ENCODE results near the gene SORCS2. TPM values are rescaled to one million over a fixed set of nuclear protein-coding genes. Genes with fewer than 3 reads are reported as not detected.

Gene SORCS2
- total RNA-seq, 4 donors from 2014 or later, result 0.26 to 17.1 (median 2.9) TPM

DNA sequence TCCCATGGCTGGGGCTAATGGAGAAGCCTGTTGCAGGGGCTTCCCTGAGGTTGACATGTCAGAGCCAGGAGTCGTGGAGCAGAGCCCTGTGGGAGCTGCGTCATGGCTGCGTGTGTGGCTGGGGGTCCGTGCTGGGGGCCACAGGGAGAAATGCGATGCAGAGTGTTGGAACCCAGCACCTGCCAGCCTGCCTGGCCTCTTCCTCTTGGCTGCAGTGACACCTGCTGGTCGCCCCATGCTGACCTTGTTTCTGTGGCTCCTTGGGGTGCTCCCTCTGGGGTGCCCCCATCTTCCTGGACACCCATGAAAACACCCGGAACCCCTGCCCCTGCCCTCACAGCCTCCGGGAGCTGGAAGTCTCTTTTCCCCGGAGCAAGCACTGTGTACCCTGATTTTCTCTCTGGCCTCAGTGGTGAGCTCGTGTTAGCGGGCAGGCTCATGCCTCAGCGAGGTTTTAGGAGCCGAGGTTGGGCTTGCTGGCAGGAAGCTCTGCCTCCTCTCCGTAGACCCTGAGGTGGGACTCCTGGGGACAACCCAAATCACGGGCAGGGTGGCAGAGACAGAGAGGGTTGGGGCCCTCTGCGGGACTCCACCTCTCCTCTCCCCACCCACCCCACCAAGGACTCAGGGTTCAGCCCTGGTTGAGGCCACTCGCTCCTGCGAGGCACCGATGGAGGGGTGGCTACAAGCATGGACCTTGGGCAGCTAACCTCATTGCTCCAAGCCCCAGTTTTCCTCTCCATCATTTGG is 103.7 kb downstream of the SORCS2 start:
- no peak overlapping the region for H3K4me3 ChIP-seq
- H3K9me3 ChIP-seq, result no peaks in the 10 kb centered on the region
- intact Hi-C loops (cut with DNase I; ENCODE audit: low total_unique reads), result loop anchor here (5.0 kb wide), 1 partner anchor 104 kb away; the partner anchor contains the start of gene SORCS2
- no peaks in the 10 kb centered on the region for H3K36me3 ChIP-seq
- TF ChIP-seq, protein P1, sequence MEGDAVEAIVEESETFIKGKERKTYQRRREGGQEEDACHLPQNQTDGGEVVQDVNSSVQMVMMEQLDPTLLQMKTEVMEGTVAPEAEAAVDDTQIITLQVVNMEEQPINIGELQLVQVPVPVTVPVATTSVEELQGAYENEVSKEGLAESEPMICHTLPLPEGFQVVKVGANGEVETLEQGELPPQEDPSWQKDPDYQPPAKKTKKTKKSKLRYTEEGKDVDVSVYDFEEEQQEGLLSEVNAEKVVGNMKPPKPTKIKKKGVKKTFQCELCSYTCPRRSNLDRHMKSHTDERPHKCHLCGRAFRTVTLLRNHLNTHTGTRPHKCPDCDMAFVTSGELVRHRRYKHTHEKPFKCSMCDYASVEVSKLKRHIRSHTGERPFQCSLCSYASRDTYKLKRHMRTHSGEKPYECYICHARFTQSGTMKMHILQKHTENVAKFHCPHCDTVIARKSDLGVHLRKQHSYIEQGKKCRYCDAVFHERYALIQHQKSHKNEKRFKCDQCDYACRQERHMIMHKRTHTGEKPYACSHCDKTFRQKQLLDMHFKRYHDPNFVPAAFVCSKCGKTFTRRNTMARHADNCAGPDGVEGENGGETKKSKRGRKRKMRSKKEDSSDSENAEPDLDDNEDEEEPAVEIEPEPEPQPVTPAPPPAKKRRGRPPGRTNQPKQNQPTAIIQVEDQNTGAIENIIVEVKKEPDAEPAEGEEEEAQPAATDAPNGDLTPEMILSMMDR (IDR thresholded peaks at IDR 0.05), result peak; percentile 60 to 72 (median 71)
- no peak for TF ChIP-seq POLR2A (IDR thresholded peaks at IDR 0.05)
- DNase-seq, result peak; percentile 42 to 66
- H3K27me3 ChIP-seq, result no peaks in the 10 kb centered on the region
- H3K4me1 ChIP-seq, result peaks cover 0 to 6% of the 10 kb centered on the region in 2 donors
- H3K27ac ChIP-seq, result no peak overlapping the region

DNA sequence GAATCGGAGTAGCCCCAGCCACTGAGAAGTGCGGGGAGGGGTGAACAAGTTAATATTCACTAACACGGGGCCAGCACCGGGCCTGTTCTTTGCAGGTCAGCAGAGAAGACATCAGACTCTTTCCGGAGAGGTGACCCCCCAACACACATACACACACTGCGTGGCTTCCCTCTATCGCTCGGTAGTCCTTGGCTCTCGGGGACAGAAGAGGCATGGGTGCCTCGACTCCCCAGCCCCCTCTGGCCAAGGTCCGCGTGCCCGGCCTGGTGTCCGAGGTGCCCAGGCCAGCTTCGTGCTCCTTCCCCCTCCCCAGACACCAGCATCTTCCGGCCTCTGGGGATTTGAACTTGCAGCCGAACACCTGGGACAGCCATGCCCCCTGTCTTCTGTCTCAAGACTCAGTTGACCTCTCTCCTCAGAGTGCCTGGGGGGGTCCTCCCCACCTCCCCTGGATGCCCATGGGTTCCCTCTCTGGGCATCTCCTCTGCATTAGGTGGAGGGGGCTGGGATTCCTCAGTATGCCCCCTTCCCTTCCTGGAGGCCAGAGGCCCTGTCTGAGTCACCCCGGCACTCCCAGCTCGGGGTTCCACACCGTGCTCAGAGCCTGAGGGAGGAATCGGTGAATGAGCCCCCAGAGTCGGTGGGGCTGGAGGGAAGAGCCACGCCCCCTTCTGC is 104.5 kb downstream of the SORCS2 start:
- Histone ChIP-seq H3K36me3 (no peaks in the 10 kb centered on the region), H3K9me3 (no peaks in the 10 kb centered on the region), H3K27ac (no peak overlapping the region), H3K27me3 (no peaks in the 10 kb centered on the region), H3K4me1 (peaks cover 0 to 6% of the 10 kb centered on the region in 2 donors), H3K4me3 (no peak overlapping the region)
- TF ChIP-seq, protein P1 (IDR thresholded peaks at IDR 0.05), result no peak
- TF ChIP-seq POLR2A (IDR thresholded peaks at IDR 0.05), result no peak
- no peak for DNase-seq
- intact Hi-C loops (cut with DNase I; ENCODE audit: low total_unique reads), result loop anchor here (5.0 kb wide), 1 partner anchor 104 kb away; the partner anchor contains the start of gene SORCS2

DNA sequence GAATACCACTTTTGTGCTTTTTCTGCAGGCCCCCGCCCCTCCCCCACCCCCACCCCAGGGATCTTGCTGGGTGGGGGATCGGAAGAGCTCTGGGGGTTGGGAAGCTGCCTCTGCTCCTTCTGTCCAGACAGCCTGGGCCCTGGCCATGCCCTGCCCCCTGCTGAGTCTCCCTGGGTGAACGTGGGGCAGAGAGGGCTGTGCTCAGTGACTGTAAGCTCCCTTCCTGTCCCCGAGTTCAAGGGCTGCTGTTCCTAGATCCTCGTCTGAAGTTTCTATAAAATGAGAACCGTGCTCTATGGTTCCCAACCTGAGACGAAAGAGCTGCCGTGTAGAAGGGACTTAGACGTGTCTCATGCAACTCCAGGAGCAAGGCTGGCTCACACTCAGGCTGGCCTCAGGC is 105.0 kb downstream of the SORCS2 start:
- TF ChIP-seq, protein P1 (IDR thresholded peaks at IDR 0.05), result no peak
- TF ChIP-seq POLR2A (IDR thresholded peaks at IDR 0.05), result no peak
- H3K4me1 ChIP-seq, result peaks cover 0 to 6% of the 10 kb centered on the region in 2 donors
- no peak overlapping the region for H3K27ac ChIP-seq
- no peaks in the 10 kb centered on the region for H3K9me3 ChIP-seq
- intact Hi-C loops (cut with DNase I; ENCODE audit: low total_unique reads), result loop anchor here (5.0 kb wide), 1 partner anchor 105 kb away; the partner anchor contains the start of gene SORCS2
- H3K27me3 ChIP-seq, result no peaks in the 10 kb centered on the region
- no peak overlapping the region for H3K4me3 ChIP-seq
- no peaks in the 10 kb centered on the region for H3K36me3 ChIP-seq
- DNase-seq, result no peak

DNA sequence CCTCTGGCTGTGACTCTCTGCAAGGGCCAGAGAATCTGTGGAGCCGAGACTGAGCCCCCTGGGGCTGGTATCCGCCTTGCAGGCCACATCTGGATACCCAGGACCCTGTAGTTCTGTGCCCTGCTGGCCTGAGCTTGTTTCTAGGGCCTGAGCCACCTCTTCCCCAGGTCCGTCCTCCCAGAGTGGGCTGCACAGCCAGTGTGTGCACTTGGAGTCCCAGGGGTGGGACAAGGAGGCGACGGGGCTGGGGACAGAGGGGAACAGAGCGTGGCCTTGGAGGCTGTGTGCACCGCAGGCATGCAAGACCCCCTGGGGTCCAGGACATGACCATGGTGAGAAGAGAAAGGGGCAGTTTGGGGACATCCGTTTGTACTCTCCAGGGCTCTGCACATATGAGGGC is 105.5 kb downstream of the SORCS2 start:
- DNase-seq, result no peak
- H3K4me3 ChIP-seq, result no peak overlapping the region
- TF ChIP-seq, protein P1 (IDR thresholded peaks at IDR 0.05), result no peak
- no peak for TF ChIP-seq POLR2A (IDR thresholded peaks at IDR 0.05)
- H3K27ac ChIP-seq, result no peak overlapping the region
- intact Hi-C loops (cut with DNase I; ENCODE audit: low total_unique reads), result loop anchor here (5.0 kb wide), 1 partner anchor 106 kb away; the partner anchor contains the start of gene SORCS2
- no peaks in the 10 kb centered on the region for H3K27me3 ChIP-seq
- H3K4me1 ChIP-seq, result peaks cover 0 to 6% of the 10 kb centered on the region in 2 donors
- no peaks in the 10 kb centered on the region for H3K36me3 ChIP-seq
- no peaks in the 10 kb centered on the region for H3K9me3 ChIP-seq

DNA sequence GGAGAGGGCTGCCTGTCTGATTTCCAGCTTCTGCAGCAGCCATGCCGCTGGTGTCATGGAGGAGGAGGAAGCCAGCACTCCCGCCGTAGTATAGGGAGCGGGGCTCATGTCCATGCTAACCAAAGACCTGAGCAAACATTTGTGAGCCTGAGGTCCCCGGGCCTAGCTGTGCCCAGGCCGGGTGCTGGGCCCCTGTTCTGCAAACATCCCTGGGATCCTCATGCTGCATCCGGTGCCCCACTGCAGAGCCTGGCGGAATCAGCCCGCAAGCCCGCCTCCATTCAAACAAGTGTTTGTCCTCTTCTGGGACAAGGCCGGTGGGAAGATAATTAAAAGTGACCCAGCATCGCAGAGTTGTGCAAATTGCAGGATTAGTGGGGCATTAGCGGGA is 106.3 kb downstream of the SORCS2 start:
- Histone ChIP-seq H3K27ac (no peak overlapping the region), H3K27me3 (no peaks in the 10 kb centered on the region), H3K4me3 (no peak overlapping the region), H3K36me3 (no peaks in the 10 kb centered on the region), H3K9me3 (no peaks in the 10 kb centered on the region), H3K4me1 (peaks cover 0 to 6% of the 10 kb centered on the region in 2 donors)
- intact Hi-C loops (cut with DNase I; ENCODE audit: low total_unique reads), result loop anchor here (5.0 kb wide), 1 partner anchor 106 kb away; the partner anchor contains the start of gene SORCS2
- no peak for DNase-seq
- TF ChIP-seq, protein P1 (IDR thresholded peaks at IDR 0.05), result no peak
- no peak for TF ChIP-seq POLR2A (IDR thresholded peaks at IDR 0.05)

Measured in uterus (tissue), 4 donors.